Body of pancreas (tissue), 4 donors: ENCODE data around the gene KIT.

Experiments
- POLR2A ChIP-seq, 3 donors: fragments of 450-650 bp; IDR thresholded peaks; one replicate each; pipeline ENCODE4 v1.6.1; 2016; ENCODE audit warnings: antibody characterized with exemption in 3 of 3, mild to moderate bottlenecking in 2 of 3
- TF ChIP-seq, protein P1 (sequence below), 7 experiments: fragments of 450-650 bp in 4 of 7; fragments of 200-600 bp in 3 of 7; sonication (generic) in 3 of 7; IDR thresholded peaks; one replicate each; pipeline ENCODE4 v1.5.1; 2016 to 2019; ENCODE audit warnings: antibody characterized with exemption in 7 of 7

DNA sequence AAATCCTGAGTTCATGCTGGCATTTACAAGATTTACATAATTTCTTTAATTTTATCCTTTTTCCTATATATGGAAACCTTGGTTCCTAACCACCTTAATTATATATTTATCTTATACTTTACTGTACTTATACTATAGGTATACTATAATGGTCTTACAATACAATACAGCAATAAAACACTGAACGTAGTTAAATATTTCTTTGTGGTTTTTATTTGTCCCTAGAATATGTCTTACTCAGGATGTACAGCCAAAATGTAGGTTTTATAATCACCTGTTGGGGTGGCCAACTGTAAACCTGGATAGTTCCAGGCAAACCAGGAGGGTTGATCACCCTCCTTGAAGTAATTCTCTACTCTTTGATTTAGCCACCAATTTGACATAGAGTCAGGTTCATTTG, 48.4 kb upstream of the KIT start:
- TF ChIP-seq POLR2A (IDR thresholded peaks at IDR 0.05): no peak
- TF ChIP-seq, protein P1, sequence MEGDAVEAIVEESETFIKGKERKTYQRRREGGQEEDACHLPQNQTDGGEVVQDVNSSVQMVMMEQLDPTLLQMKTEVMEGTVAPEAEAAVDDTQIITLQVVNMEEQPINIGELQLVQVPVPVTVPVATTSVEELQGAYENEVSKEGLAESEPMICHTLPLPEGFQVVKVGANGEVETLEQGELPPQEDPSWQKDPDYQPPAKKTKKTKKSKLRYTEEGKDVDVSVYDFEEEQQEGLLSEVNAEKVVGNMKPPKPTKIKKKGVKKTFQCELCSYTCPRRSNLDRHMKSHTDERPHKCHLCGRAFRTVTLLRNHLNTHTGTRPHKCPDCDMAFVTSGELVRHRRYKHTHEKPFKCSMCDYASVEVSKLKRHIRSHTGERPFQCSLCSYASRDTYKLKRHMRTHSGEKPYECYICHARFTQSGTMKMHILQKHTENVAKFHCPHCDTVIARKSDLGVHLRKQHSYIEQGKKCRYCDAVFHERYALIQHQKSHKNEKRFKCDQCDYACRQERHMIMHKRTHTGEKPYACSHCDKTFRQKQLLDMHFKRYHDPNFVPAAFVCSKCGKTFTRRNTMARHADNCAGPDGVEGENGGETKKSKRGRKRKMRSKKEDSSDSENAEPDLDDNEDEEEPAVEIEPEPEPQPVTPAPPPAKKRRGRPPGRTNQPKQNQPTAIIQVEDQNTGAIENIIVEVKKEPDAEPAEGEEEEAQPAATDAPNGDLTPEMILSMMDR (IDR thresholded peaks at IDR 0.05): no peak
